Measurements from ENCODE around the gene TIFAB.

Gene TIFAB

GRCh38 chr5:135456238-135457099, 4.3 kb upstream of the TIFAB start:
- no peak overlapping the region for H4K8ac ChIP-seq (ENCODE audit: low read length)
- H3K4me3 ChIP-seq (ENCODE audit: insufficient read depth in 1 of 2, low read depth in 1 of 2, low read length in 2 of 2) = peak overlapping the region in 1 of 2 experiments; percentile 54
- 71% methylated on average over 11 of the region's 12 CpGs for WGBS
- H3K27me3 ChIP-seq (ENCODE audit: control insufficient read depth in 1 of 2, insufficient read depth in 1 of 2, low read length in 2 of 2) = peaks cover 12 to 67% of the 10 kb centered on the region in 2 experiments
- no peak overlapping the region for H4K91ac ChIP-seq (ENCODE audit: low read length)
- H3K4ac ChIP-seq (ENCODE audit: low read depth in 1 of 2, low read length in 2 of 2) = no peak overlapping the region
- no peak overlapping the region for H2BK5ac ChIP-seq (ENCODE audit: low read depth, low read length, poor library complexity, severe bottlenecking)
- H3K36me3 ChIP-seq (ENCODE audit: control insufficient read depth in 1 of 2, insufficient read depth in 2 of 2, low read depth in 1 of 2, low read length in 2 of 2) = no peaks in the 10 kb centered on the region
- H3K14ac ChIP-seq (ENCODE audit: low read length in 2 of 2) = no peak overlapping the region
- H3K9ac ChIP-seq (ENCODE audit: low read length) = peak overlapping the region; percentile 59
- H3K27ac ChIP-seq (ENCODE audit: low read length, poor library complexity, severe bottlenecking) = no peak overlapping the region
- H2BK120ac ChIP-seq (ENCODE audit: low read depth, low read length) = no peak overlapping the region
- no peak overlapping the region for H2BK12ac ChIP-seq (ENCODE audit: low read length in 2 of 2)
- no peak overlapping the region for H3K4me2 ChIP-seq (ENCODE audit: low read length, poor library complexity, severe bottlenecking)
- H3K18ac ChIP-seq (ENCODE audit: low read depth in 1 of 2, low read length in 2 of 2) = no peak overlapping the region
- no peaks in the 10 kb centered on the region for H3K4me1 ChIP-seq (ENCODE audit: control insufficient read depth, insufficient read depth, low read depth, low read length)
- H2AFZ ChIP-seq (ENCODE audit: low read depth, low read length) = no peak overlapping the region
- no peak overlapping the region for H2BK15ac ChIP-seq (ENCODE audit: low read depth, poor library complexity, severe bottlenecking)
- H3K79me1 ChIP-seq (replicated peaks; ENCODE audit: low read length, poor library complexity, severe bottlenecking) = no peaks in the 10 kb centered on the region
- no peaks in the 10 kb centered on the region for H3K9me3 ChIP-seq (ENCODE audit: control insufficient read depth, low read length)
- H3K23ac ChIP-seq (ENCODE audit: low read length in 2 of 2) = no peak overlapping the region
- H2AK5ac ChIP-seq (ENCODE audit: low read length, severe bottlenecking) = no peak overlapping the region
- DNase-seq = peak; percentile 59

DNA sequence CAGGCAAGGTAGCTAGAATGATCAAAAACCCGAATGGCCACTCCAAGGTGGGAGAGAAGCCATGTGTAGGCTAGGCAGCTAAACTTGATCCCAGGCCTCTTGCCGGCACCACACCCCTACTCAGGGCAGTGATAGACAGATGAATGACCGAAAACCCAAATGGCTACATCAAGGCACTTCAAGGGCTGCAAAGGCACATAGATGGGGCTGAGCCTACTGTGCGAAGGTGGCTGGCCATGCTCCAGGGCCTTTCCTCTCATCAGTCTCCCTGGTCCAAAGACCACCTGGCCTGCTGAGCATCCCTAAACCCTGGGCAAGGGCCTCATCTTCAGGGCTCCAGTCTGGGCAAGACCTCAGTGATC, 3.7 kb upstream of the TIFAB start:
- Histone ChIP-seq H2BK15ac (ENCODE audit: low read depth, poor library complexity, severe bottlenecking) (no peak overlapping the region), H3K14ac (ENCODE audit: low read length in 2 of 2) (no peak overlapping the region), H4K91ac (ENCODE audit: low read length) (no peak overlapping the region), H2AFZ (ENCODE audit: low read depth, low read length) (no peak overlapping the region), H3K4ac (ENCODE audit: low read depth in 1 of 2, low read length in 2 of 2) (no peak overlapping the region), H3K23ac (ENCODE audit: low read length in 2 of 2) (no peak overlapping the region), H3K36me3 (ENCODE audit: control insufficient read depth in 1 of 2, insufficient read depth in 2 of 2, low read depth in 1 of 2, low read length in 2 of 2) (no peaks in the 10 kb centered on the region), H3K9ac (ENCODE audit: low read length) (peak overlapping the region; percentile 59), H3K18ac (ENCODE audit: low read depth in 1 of 2, low read length in 2 of 2) (no peak overlapping the region), H3K9me3 (ENCODE audit: control insufficient read depth, low read length) (no peaks in the 10 kb centered on the region), H3K4me3 (ENCODE audit: insufficient read depth in 1 of 2, low read depth in 1 of 2, low read length in 2 of 2) (no peak overlapping the region), H3K79me1 (replicated peaks; ENCODE audit: low read length, poor library complexity, severe bottlenecking) (no peaks in the 10 kb centered on the region), H2BK5ac (ENCODE audit: low read depth, low read length, poor library complexity, severe bottlenecking) (no peak overlapping the region), H2BK12ac (ENCODE audit: low read length in 2 of 2) (no peak overlapping the region), H2AK5ac (ENCODE audit: low read length, severe bottlenecking) (no peak overlapping the region), H3K4me2 (ENCODE audit: low read length, poor library complexity, severe bottlenecking) (no peak overlapping the region), H2BK120ac (ENCODE audit: low read depth, low read length) (no peak overlapping the region), H3K4me1 (ENCODE audit: control insufficient read depth, insufficient read depth, low read depth, low read length) (no peaks in the 10 kb centered on the region), H3K27me3 (ENCODE audit: control insufficient read depth in 1 of 2, insufficient read depth in 1 of 2, low read length in 2 of 2) (peaks cover 15 to 71% of the 10 kb centered on the region in 2 experiments), H3K27ac (ENCODE audit: low read length, poor library complexity, severe bottlenecking) (no peak overlapping the region), H4K8ac (ENCODE audit: low read length) (no peak overlapping the region)
- no peak for DNase-seq
- 91% methylated on average over 4 of the region's 4 CpGs for WGBS

GRCh38 chr5:135454946-135455345, 2.8 kb upstream of the TIFAB start:
- Histone ChIP-seq H3K9ac (ENCODE audit: low read length) (no peak overlapping the region), H2BK12ac (ENCODE audit: low read length in 2 of 2) (no peak overlapping the region), H3K18ac (ENCODE audit: low read depth in 1 of 2, low read length in 2 of 2) (no peak overlapping the region), H4K91ac (ENCODE audit: low read length) (no peak overlapping the region), H2BK15ac (ENCODE audit: low read depth, poor library complexity, severe bottlenecking) (no peak overlapping the region), H3K4me1 (ENCODE audit: control insufficient read depth, insufficient read depth, low read depth, low read length) (no peaks in the 10 kb centered on the region), H3K27ac (ENCODE audit: low read length, poor library complexity, severe bottlenecking) (no peak overlapping the region), H4K8ac (ENCODE audit: low read length) (no peak overlapping the region), H3K79me1 (replicated peaks; ENCODE audit: low read length, poor library complexity, severe bottlenecking) (no peaks in the 10 kb centered on the region), H2AFZ (ENCODE audit: low read depth, low read length) (no peak overlapping the region), H3K36me3 (ENCODE audit: control insufficient read depth in 1 of 2, insufficient read depth in 2 of 2, low read depth in 1 of 2, low read length in 2 of 2) (no peaks in the 10 kb centered on the region), H3K27me3 (ENCODE audit: control insufficient read depth in 1 of 2, insufficient read depth in 1 of 2, low read length in 2 of 2) (peaks cover 21 to 71% of the 10 kb centered on the region in 2 experiments), H2BK5ac (ENCODE audit: low read depth, low read length, poor library complexity, severe bottlenecking) (no peak overlapping the region), H2AK5ac (ENCODE audit: low read length, severe bottlenecking) (no peak overlapping the region), H3K9me3 (ENCODE audit: control insufficient read depth, low read length) (no peaks in the 10 kb centered on the region), H2BK120ac (ENCODE audit: low read depth, low read length) (no peak overlapping the region), H3K4me2 (ENCODE audit: low read length, poor library complexity, severe bottlenecking) (no peak overlapping the region), H3K23ac (ENCODE audit: low read length in 2 of 2) (no peak overlapping the region), H3K14ac (ENCODE audit: low read length in 2 of 2) (no peak overlapping the region), H3K4ac (ENCODE audit: low read depth in 1 of 2, low read length in 2 of 2) (no peak overlapping the region), H3K4me3 (ENCODE audit: insufficient read depth in 1 of 2, low read depth in 1 of 2, low read length in 2 of 2) (no peak overlapping the region)
- DNase-seq = no peak
- 82% methylated on average over 3 of the region's 3 CpGs for WGBS

- no peak overlapping the region for H3K4me2 ChIP-seq (ENCODE audit: low read length, poor library complexity, severe bottlenecking)
- no peak overlapping the region for H3K14ac ChIP-seq (ENCODE audit: low read length in 2 of 2)
- H2BK120ac ChIP-seq (ENCODE audit: low read depth, low read length) = no peak overlapping the region
- H4K8ac ChIP-seq (ENCODE audit: low read length) = no peak overlapping the region
- WGBS = 71% methylated on average over 4 of the region's 4 CpGs
- no peaks in the 10 kb centered on the region for H3K4me1 ChIP-seq (ENCODE audit: control insufficient read depth, insufficient read depth, low read depth, low read length)
- no peak overlapping the region for H3K4me3 ChIP-seq (ENCODE audit: insufficient read depth in 1 of 2, low read depth in 1 of 2, low read length in 2 of 2)
- H3K79me1 ChIP-seq (replicated peaks; ENCODE audit: low read length, poor library complexity, severe bottlenecking) = no peaks in the 10 kb centered on the region
- no peak overlapping the region for H2AK5ac ChIP-seq (ENCODE audit: low read length, severe bottlenecking)
- H2BK12ac ChIP-seq (ENCODE audit: low read length in 2 of 2) = no peak overlapping the region
- no peaks in the 10 kb centered on the region for H3K9me3 ChIP-seq (ENCODE audit: control insufficient read depth, low read length)
- H4K91ac ChIP-seq (ENCODE audit: low read length) = no peak overlapping the region
- DNase-seq = no peak
- no peak overlapping the region for H3K9ac ChIP-seq (ENCODE audit: low read length)
- H2BK15ac ChIP-seq (ENCODE audit: low read depth, poor library complexity, severe bottlenecking) = no peak overlapping the region
- H2BK5ac ChIP-seq (ENCODE audit: low read depth, low read length, poor library complexity, severe bottlenecking) = no peak overlapping the region
- no peak overlapping the region for H3K27ac ChIP-seq (ENCODE audit: low read length, poor library complexity, severe bottlenecking)
- no peaks in the 10 kb centered on the region for H3K36me3 ChIP-seq (ENCODE audit: control insufficient read depth in 1 of 2, insufficient read depth in 2 of 2, low read depth in 1 of 2, low read length in 2 of 2)
- no peak overlapping the region for H2AFZ ChIP-seq (ENCODE audit: low read depth, low read length)
- no peak overlapping the region for H3K4ac ChIP-seq (ENCODE audit: low read depth in 1 of 2, low read length in 2 of 2)
- H3K27me3 ChIP-seq (ENCODE audit: control insufficient read depth in 1 of 2, insufficient read depth in 1 of 2, low read length in 2 of 2) = peaks cover 25 to 70% of the 10 kb centered on the region in 2 experiments
- no peak overlapping the region for H3K18ac ChIP-seq (ENCODE audit: low read depth in 1 of 2, low read length in 2 of 2)
- H3K23ac ChIP-seq (ENCODE audit: low read length in 2 of 2) = no peak overlapping the region
These were observed 1.5 kb upstream of the TIFAB start for GRCh38 chr5:135453613-135454012.
